HepG2 (cell line): ENCODE results near the gene SYN1. TPM values are rescaled to one million over a fixed set of nuclear protein-coding genes. Genes with fewer than 3 reads are reported as not detected.
A peak's percentile ranks its signal among the peaks of the same experiment; 100 is the strongest.

Experiments used
- CREM ChIP-seq, 2 experiments: sonication (generic) in 1 of 2; formaldehyde crosslinking in 1 of 2; IDR thresholded peaks; 2 replicates each; pipeline versions ENCODE4 v1.4.0 to v1.6.1; 2016 to 2020; ENCODE audit warnings: antibody characterized with exemption in 1 of 2, mild to moderate bottlenecking in 1 of 2, missing genetic modification reagents in 1 of 2
- ELF1 ChIP-seq: sonication (generic); formaldehyde crosslinking; IDR thresholded peaks from 2 replicates; pipeline ENCODE4 v1.4.0; 2020; ENCODE audit warnings: missing genetic modification reagents
- FOXA3 ChIP-seq: IDR thresholded peaks from 2 replicates; pipeline ENCODE4 v1.6.1; 2016; ENCODE audit warnings: missing genetic modification reagents, missing compliant biosample characterization
- HNF4G ChIP-seq, 2 experiments: sonication (generic) in 1 of 2; formaldehyde crosslinking in 1 of 2; IDR thresholded peaks; 2 replicates each; pipeline versions ENCODE4 v1.4.0 to v1.6.1; 2011 to 2020; ENCODE audit warnings: borderline replicate concordance in 2 of 2, low read depth in 2 of 2, mild to moderate bottlenecking in 2 of 2, low read length in 1 of 2, missing genetic modification reagents in 1 of 2, moderate library complexity in 1 of 2
- KAT8 ChIP-seq: IDR thresholded peaks from 2 replicates; pipeline ENCODE4 v1.6.1; 2016; ENCODE audit warnings: missing genetic modification reagents, missing compliant biosample characterization
- KDM5A ChIP-seq: fragments of 200-600 bp; sonication (generic); IDR thresholded peaks from 2 replicates; pipeline ENCODE4 v1.7.0; 2018; ENCODE audit warnings: antibody characterized with exemption, mild to moderate bottlenecking, low read length, borderline replicate concordance
- MED8 ChIP-seq: sonication (generic); formaldehyde crosslinking; IDR thresholded peaks from 2 replicates; pipeline ENCODE4 v1.8.1; 2023; ENCODE audit warnings: mild to moderate bottlenecking, missing genetic modification reagents; ENCODE audit not compliant: insufficient replicate concordance
- NCOA2 ChIP-seq: sonication (generic); formaldehyde crosslinking; IDR thresholded peaks from 2 replicates; pipeline ENCODE4 v1.8.0; 2022; ENCODE audit warnings: inconsistent platforms
- NFRKB ChIP-seq: fragments of 450-650 bp; IDR thresholded peaks from 2 replicates; pipeline ENCODE4 v1.6.1; 2017
- NR2F1 ChIP-seq, 2 experiments: fragments of 450-650 bp in 1 of 2; formaldehyde crosslinking in 1 of 2; IDR thresholded peaks; 2 replicates each; pipeline versions ENCODE4 v1.5.0 to v1.6.1; 2016 to 2020; ENCODE audit warnings: mild to moderate bottlenecking in 1 of 2, missing compliant biosample characterization in 1 of 2, missing genetic modification reagents in 1 of 2, moderate library complexity in 1 of 2
- PHF20 ChIP-seq: sonication (generic); formaldehyde crosslinking; IDR thresholded peaks from 2 replicates; pipeline ENCODE4 v1.5.0; 2020; ENCODE audit warnings: mild to moderate bottlenecking, missing genetic modification reagents
- SAFB2 ChIP-seq: sonication (generic); formaldehyde crosslinking; IDR thresholded peaks from 2 replicates; pipeline ENCODE4 v1.5.1; 2020; ENCODE audit warnings: missing genetic modification reagents, low read depth, mild to moderate bottlenecking, borderline replicate concordance
- SAP130 ChIP-seq: IDR thresholded peaks from 2 replicates; pipeline ENCODE4 v1.6.1; 2016; ENCODE audit warnings: low read depth
- SIX1 ChIP-seq: sonication (generic); formaldehyde crosslinking; IDR thresholded peaks from 2 replicates; pipeline ENCODE4 v1.4.0; 2020; ENCODE audit warnings: missing genetic modification reagents, borderline replicate concordance
- TBP ChIP-seq: sonication (generic); formaldehyde crosslinking; IDR thresholded peaks from 2 replicates; pipeline ENCODE4 v1.5.0; 2020; ENCODE audit warnings: missing genetic modification reagents
- YY1 ChIP-seq: IDR thresholded peaks from 2 replicates; pipeline ENCODE4 v1.6.1; 2011; ENCODE audit warnings: low read length, low read depth, moderate library complexity, mild to moderate bottlenecking; ENCODE audit not compliant: insufficient read depth, insufficient replicate concordance
- ZFP82 ChIP-seq: sonication (generic); formaldehyde crosslinking; IDR thresholded peaks from 2 replicates; pipeline ENCODE4 v1.5.1; 2020; ENCODE audit warnings: mild to moderate bottlenecking, missing genetic modification reagents, borderline replicate concordance
- ZNF652 ChIP-seq: IDR thresholded peaks from 2 replicates; pipeline ENCODE4 v1.6.1; 2016; ENCODE audit warnings: low read depth, borderline replicate concordance
- polyA plus RNA-seq, 8 experiments: library from polyadenylated mRNA; depleted of rRNA in 3 of 8; stranded (reverse) in 7 of 8; unstranded in 1 of 8; fragments of >200 nt; fragmentation: Illumina TruSeq in 4 of 8; extraction: Trizol in 4 of 8; gene quantifications; 2 replicates each; pipeline versions ENCODE4 v1.2.1 to v1.2.3, GENCODE V29; 2011 to 2016; ENCODE audit warnings: low read depth in 4 of 8, missing spikeins in 1 of 8, mixed read lengths in 1 of 8; ENCODE audit not compliant: insufficient read depth in 1 of 8
- total RNA-seq, 5 experiments: library from RNA; depleted of rRNA; stranded (reverse); fragments of >200 nt; fragmentation: Illumina TruSeq; extraction: Trizol; gene quantifications; 2 replicates each; pipeline ENCODE4 v1.2.3, GENCODE V29; 2016; ENCODE audit warnings: low read depth in 1 of 5
- TF ChIP-seq, protein P1 (sequence below): IDR thresholded peaks from 2 replicates; pipeline ENCODE4 v1.6.1; 2016; ENCODE audit warnings: control low read depth
- TF ChIP-seq, protein P2 (sequence below): sonication (generic); formaldehyde crosslinking; IDR thresholded peaks from 2 replicates; pipeline ENCODE4 v1.4.0; 2020; ENCODE audit warnings: mild to moderate bottlenecking, missing genetic modification reagents
- TF ChIP-seq, protein P3 (sequence below): IDR thresholded peaks from 2 replicates; pipeline ENCODE4 v1.6.1; 2018; ENCODE audit warnings: missing genetic modification reagents
- TF ChIP-seq, protein P4 (sequence below): sonication (generic); formaldehyde crosslinking; IDR thresholded peaks from 2 replicates; pipeline ENCODE4 v1.5.0; 2020; ENCODE audit warnings: missing genetic modification reagents
- TF ChIP-seq, protein P5 (sequence below): sonication (generic); formaldehyde crosslinking; IDR thresholded peaks from 2 replicates; pipeline ENCODE4 v1.4.0; 2020; ENCODE audit warnings: missing genetic modification reagents

SYN1 gene
- total and polyA plus RNA-seq, 2 of the 13 experiments (the other 11 are each of a cell fraction or from before 2014, with no cell fraction given), result not detected

DNA sequence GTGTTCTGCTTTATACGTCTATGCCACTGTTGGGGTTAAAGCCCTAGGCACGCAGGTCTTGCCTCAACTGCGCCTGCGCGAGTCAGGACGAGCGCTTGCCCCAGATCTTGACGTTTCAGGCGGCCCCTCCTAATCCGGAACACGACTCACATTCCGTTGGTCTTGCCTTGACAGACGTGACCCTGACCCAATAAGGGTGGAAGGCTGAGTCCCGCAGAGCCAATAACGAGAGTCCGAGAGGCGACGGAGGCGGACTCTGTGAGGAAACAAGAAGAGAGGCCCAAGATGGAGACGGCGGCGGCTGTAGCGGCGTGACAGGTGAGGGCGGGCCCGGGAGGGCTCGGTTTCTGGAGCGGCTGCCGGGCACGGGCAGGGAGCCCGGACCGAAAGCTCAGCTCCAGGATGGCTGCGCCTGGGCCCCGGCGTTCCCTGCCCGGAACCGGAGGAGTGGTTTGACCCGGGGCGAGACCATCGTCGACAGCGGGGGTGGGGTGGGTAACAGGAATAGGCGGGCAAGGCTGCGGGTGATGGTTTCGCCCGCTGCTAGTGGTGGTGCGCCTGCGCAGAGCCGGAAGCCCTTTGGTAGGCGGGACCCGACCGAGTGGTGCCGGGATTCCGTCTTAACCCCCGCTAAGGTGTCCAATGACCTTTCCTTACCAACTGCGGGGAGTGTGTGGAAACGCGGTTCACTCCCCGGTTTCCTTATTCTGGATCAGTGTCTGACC, 58.6 kb downstream of the SYN1 start, which contains the start of gene ARAF (continued):
- TF ChIP-seq, protein P1, sequence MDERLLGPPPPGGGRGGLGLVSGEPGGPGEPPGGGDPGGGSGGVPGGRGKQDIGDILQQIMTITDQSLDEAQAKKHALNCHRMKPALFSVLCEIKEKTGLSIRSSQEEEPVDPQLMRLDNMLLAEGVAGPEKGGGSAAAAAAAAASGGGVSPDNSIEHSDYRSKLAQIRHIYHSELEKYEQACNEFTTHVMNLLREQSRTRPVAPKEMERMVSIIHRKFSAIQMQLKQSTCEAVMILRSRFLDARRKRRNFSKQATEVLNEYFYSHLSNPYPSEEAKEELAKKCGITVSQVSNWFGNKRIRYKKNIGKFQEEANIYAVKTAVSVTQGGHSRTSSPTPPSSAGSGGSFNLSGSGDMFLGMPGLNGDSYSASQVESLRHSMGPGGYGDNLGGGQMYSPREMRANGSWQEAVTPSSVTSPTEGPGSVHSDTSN (CRISPR knock-in tag), result peak; percentile 95
- TF ChIP-seq NR2F1 (CRISPR knock-in tag; IDR thresholded peaks at IDR 0.05) (no peak), SIX1 (CRISPR knock-in tag) (no peak), HNF4G (IDR thresholded peaks at IDR 0.05; ENCODE audit: borderline replicate concordance, low read depth, low read length) (no peak), HNF4G (CRISPR knock-in tag; IDR thresholded peaks at IDR 0.05; ENCODE audit: borderline replicate concordance, low read depth) (no peak), ELF1 (CRISPR knock-in tag) (peak; percentile 78), SAP130 (CRISPR knock-in tag) (peak; percentile 60), CREM (IDR thresholded peaks at IDR 0.05) (peak; percentile 56), CREM (CRISPR knock-in tag; IDR thresholded peaks at IDR 0.05) (no peak), YY1 (peak; percentile 88), TBP (CRISPR knock-in tag) (no peak), KDM5A (no peak), MED8 (CRISPR knock-in tag) (no peak), ZFP82 (CRISPR knock-in tag) (0 out of 2 replicates have a peak, but pooled peaks have one; percentile 35), ZNF652 (CRISPR knock-in tag) (peak; percentile 55; the same call in 1 of the 2 replicates), NCOA2 (no peak), KAT8 (CRISPR knock-in tag) (peak; percentile 62), SAFB2 (CRISPR knock-in tag) (0 out of 2 replicates have a peak, but pooled peaks have one; percentile 40), PHF20 (CRISPR knock-in tag) (0 out of 2 replicates have a peak, but pooled peaks have one; percentile 35), NFRKB (0 out of 2 replicates have a peak, but pooled peaks have one; percentile 34), FOXA3 (CRISPR knock-in tag) (0 out of 2 replicates have a peak, but pooled peaks have one; percentile 18)
- TF ChIP-seq, protein P2, sequence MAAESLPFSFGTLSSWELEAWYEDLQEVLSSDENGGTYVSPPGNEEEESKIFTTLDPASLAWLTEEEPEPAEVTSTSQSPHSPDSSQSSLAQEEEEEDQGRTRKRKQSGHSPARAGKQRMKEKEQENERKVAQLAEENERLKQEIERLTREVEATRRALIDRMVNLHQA (CRISPR knock-in tag), result no peak
- TF ChIP-seq, protein P3, sequence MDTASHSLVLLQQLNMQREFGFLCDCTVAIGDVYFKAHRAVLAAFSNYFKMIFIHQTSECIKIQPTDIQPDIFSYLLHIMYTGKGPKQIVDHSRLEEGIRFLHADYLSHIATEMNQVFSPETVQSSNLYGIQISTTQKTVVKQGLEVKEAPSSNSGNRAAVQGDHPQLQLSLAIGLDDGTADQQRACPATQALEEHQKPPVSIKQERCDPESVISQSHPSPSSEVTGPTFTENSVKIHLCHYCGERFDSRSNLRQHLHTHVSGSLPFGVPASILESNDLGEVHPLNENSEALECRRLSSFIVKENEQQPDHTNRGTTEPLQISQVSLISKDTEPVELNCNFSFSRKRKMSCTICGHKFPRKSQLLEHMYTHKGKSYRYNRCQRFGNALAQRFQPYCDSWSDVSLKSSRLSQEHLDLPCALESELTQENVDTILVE (CRISPR knock-in tag), result no peak
- TF ChIP-seq, protein P4, sequence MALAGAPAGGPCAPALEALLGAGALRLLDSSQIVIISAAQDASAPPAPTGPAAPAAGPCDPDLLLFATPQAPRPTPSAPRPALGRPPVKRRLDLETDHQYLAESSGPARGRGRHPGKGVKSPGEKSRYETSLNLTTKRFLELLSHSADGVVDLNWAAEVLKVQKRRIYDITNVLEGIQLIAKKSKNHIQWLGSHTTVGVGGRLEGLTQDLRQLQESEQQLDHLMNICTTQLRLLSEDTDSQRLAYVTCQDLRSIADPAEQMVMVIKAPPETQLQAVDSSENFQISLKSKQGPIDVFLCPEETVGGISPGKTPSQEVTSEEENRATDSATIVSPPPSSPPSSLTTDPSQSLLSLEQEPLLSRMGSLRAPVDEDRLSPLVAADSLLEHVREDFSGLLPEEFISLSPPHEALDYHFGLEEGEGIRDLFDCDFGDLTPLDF, result peak; percentile 60; the same call in 1 of the 2 replicates
- TF ChIP-seq, protein P5, sequence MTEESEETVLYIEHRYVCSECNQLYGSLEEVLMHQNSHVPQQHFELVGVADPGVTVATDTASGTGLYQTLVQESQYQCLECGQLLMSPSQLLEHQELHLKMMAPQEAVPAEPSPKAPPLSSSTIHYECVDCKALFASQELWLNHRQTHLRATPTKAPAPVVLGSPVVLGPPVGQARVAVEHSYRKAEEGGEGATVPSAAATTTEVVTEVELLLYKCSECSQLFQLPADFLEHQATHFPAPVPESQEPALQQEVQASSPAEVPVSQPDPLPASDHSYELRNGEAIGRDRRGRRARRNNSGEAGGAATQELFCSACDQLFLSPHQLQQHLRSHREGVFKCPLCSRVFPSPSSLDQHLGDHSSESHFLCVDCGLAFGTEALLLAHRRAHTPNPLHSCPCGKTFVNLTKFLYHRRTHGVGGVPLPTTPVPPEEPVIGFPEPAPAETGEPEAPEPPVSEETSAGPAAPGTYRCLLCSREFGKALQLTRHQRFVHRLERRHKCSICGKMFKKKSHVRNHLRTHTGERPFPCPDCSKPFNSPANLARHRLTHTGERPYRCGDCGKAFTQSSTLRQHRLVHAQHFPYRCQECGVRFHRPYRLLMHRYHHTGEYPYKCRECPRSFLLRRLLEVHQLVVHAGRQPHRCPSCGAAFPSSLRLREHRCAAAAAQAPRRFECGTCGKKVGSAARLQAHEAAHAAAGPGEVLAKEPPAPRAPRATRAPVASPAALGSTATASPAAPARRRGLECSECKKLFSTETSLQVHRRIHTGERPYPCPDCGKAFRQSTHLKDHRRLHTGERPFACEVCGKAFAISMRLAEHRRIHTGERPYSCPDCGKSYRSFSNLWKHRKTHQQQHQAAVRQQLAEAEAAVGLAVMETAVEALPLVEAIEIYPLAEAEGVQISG, result 0 out of 2 replicates have a peak, but pooled peaks have one; percentile 54
